SHP77 (cell line): ENCODE results near the gene RGS14.

Source experiments
- DNase-seq, 2 experiments: peaks; one replicate each; lab custom pipeline; 2025; lab: John Stamatoyannopoulos, UW

RGS14 gene, protein sequence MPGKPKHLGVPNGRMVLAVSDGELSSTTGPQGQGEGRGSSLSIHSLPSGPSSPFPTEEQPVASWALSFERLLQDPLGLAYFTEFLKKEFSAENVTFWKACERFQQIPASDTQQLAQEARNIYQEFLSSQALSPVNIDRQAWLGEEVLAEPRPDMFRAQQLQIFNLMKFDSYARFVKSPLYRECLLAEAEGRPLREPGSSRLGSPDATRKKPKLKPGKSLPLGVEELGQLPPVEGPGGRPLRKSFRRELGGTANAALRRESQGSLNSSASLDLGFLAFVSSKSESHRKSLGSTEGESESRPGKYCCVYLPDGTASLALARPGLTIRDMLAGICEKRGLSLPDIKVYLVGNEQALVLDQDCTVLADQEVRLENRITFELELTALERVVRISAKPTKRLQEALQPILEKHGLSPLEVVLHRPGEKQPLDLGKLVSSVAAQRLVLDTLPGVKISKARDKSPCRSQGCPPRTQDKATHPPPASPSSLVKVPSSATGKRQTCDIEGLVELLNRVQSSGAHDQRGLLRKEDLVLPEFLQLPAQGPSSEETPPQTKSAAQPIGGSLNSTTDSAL

DNA sequence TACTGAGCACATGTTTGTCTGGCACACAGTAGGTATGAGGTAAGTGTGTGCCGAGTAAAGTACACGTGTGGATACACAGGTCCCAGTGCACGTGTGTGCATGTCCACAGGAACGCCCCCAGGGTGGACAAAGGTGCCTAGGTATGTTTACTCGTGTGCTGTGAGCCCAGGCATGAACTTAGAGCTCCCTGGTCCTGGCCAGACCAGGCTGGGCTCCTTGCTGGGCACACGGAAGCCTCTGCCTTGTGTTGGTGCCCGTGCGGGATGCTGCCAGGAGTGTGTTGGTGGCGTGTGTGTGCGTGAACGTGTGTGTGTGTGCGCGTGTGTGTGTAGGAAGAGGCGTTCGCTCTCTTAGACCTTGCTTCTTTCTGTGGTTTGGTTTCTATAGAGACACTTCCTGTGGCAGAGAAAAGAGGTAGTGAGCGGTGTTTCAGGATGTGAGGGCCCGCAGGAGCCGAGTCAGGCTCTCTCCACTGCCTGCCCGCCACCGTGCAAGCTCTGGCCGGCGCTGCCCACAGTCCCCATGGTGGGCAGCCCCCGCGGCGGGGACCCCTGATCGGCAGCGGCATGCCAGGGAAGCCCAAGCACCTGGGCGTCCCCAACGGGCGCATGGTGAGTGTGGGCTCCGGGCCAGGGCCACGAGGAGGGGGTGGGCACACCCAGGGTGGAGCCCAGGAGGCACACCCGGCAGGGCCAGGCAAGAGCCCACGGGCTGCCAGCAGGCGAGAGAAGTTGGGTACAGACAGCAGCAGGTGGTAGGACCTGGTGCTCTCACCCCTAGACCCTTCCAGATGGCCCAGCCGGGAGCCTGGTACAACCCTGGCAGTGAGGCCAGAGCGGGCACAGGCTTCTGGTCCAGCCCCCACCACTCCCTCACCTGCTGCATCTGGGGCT is at the start of gene RGS14:
Gene RGS14, plus strand, starts transcription at position 466 of the 893 bp plus-strand sequence. Its CDS starts 101 bp downstream, at position 567.
- no peak for DNase-seq

DNA sequence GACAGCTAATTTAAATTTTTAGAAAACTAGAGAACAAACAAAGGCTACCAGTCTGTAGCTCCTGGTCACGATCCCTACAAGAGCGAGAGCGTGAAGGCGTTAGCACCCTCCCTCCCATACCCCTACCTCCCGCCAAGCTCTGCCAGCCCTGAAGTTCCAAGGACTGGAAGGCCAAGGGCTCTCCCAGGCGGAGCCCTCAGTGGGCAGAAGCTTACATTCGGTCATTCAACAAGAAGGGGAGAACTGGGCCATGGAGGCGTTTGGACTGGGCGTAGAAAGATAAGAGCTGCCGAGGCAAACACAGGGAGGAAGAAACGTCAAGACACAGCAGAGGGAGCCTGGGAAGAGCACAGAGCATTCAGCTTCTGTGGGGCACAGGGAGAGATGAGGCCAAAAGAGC is 49.0 kb upstream of the RGS14 start:
- no peak for DNase-seq

DNA sequence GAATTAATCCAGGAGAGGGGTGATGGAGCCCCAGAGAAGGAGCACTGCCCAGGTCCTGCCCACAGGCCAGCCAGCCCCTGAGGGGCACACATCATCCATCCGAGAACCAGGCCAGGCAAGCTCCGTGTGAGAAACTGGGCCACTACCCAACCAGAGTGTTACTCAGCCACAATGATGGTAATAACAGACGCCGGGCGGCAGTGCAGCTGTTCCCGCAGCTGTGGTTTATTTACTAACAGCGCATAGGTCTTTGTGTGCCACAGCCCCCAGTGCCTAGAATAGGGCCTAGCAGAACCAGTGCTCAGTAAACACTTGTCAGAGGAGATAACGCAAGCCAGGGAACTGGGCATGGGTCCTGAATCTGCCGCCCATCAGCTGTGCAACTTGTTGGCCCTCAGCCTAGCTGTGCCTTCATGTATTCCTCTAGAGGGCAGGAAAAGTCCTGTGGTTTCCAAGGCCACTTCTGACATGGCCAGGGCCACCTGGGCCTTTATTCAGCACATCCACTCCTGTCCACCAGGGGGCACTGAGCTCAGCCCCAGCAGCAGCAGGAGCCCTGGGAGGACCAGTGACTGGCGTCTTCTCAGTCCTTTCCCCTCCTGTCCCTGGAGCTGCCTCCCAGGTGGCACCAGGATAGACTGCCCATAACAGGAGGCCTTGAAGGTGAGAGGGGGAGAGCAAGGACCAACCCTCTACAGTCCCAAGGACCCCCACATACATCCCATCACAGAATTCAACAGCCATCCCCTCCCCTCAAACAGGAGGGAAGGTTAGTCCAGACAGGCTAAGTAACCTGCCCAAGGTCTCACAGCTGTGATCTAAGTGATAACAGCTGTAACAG is 48.2 kb upstream of the RGS14 start:
- DNase-seq = peak; percentile 75 to 83

DNA sequence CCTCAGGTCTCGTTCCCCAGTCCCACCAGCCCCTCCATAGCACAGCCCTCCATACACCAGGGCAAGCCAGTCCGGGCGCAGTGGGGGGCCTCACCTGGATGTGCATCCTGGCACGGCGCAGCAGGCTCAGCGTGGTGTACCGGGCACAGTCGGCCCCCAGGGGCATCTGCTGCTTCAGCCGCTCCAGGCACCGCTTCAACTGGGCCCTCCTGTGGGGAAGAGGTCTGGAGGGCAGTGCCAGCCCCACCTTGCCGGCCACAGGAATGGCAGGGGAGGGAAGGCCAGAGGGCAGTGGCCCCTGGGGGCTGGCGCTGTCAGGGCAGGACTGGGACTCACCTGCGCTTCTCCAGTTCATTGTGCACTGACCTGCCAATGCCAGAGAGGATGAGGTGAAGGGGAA is 47.4 kb upstream of the RGS14 start:
- no peak for DNase-seq

DNA sequence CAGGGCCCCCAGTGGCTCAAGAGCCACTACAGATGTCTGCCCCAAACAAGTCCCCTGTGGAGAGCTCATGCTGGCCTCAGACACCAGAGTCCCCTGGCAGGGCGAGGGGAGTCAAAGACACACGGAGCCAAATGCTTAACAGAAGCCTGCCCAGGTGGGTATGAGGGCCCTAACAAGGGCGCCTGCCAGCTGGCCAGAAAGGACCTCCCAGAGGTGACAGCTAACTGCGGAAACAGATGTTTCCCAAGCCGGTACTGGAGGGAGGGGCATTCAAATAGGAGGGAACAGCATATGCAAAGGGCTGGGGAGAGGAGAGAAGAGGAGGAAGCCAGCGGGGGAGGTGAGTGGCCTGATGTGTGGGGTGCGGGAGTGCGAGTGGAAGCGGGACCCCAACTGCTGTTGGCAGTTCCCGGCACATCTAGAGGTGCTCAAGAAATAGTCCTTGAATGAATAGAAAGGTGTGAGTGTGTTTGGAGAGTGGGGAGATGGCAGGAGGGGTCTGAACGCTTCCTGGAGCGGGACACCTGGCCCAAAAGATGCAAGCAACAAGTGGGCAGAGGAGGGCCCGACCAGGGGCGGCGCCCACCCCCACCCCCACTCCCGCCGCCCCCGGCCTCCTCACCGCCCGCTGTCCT is 46.9 kb upstream of the RGS14 start:
- peak in 1 of 2 experiments; percentile 22 for DNase-seq

DNA sequence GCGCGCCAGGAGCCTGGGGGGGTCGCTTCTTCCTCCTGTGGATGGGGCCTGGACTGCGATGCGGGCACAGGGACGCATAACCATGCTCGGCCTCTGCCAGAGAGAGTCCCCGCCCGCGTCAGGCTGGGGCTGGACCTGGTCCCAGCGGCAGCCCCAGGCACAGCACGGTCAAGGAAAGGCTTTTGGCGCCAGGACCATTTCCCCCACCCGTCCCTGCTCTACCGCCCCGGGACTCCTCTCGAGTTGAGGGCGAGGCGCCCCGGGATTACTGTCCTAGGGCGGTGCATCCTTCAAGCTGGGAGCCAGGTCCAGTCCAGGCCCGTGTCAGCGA is 46.4 kb upstream of the RGS14 start:
- DNase-seq = no peak

DNA sequence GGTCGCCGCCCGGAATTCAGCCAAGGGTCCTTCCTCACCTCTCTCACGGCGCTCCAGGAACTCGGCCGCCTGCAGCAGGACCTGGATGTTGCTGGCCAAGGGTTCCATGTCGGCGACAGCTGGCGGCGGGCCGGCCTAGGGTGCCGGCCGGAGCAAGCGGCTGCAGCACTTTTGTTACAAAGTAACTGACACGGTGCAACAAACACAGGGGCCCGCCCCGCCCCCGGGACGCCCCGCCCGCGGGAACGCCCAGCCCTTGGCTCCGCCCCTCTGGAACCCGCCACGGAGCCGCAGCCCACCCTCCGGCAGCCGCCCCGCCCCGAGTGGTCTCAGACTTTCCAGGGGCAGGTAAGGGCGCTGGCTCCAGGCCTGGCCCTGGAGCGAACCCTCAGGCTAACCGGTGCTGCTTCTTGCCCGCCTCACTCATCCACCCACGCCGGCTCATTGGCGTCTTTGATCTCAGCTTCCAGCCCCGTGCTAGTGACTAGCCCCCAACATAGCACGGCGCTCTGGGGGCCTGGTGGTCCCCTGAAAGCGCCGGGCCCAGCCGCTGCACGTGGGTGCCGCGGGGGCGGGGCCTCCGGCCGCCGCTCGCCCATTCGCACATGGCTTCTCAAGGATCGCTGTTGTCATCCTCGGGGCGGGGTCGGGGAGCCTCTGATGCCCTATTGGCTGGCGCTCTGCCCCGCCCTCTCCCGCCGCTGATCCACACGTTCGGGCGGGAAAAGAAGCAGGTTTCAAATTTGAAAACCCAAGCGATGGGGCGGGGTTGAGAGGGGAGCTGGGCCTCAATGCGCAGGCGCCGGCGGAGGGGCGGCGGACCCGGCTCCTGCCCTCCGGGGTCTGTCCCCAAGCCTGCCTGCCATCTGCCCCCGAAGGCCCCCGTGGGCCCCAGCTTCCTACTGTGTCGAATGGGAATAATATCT is 45.7 kb upstream of the RGS14 start, which contains the start of gene MXD3:
Gene MXD3, minus strand, starts transcription at position 176 of the 926 bp plus-strand sequence. Its CDS starts 68 bp downstream, at position 108.
- peak; percentile 94 for DNase-seq

DNA sequence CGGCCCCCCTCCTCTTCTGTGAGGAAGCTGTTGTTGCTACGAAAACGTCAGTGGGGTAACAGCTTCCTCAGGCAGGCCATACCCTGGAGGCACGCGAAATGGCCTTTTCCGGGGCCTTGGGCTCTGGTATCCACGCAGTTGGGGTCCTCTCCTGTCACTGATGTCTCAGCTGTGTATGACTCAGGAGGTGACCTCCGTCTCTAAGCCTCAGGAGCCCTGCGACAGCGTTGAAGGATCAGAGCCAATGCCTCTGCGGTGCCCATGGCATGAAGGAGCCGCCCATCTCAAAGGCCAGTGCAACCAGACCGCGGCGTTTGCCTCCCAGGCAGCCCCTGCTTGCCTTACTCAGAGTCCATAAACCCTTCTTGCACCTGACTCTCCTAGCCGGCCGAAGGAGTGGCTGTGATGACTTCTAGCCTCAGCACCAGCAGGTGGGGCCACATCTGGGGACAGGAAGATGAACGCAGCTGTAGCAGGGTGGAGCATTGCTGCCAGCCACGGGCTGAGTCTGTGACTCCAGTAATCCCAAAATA is 45.0 kb upstream of the RGS14 start:
- peak in 1 of 2 experiments; percentile 34 for DNase-seq

DNA sequence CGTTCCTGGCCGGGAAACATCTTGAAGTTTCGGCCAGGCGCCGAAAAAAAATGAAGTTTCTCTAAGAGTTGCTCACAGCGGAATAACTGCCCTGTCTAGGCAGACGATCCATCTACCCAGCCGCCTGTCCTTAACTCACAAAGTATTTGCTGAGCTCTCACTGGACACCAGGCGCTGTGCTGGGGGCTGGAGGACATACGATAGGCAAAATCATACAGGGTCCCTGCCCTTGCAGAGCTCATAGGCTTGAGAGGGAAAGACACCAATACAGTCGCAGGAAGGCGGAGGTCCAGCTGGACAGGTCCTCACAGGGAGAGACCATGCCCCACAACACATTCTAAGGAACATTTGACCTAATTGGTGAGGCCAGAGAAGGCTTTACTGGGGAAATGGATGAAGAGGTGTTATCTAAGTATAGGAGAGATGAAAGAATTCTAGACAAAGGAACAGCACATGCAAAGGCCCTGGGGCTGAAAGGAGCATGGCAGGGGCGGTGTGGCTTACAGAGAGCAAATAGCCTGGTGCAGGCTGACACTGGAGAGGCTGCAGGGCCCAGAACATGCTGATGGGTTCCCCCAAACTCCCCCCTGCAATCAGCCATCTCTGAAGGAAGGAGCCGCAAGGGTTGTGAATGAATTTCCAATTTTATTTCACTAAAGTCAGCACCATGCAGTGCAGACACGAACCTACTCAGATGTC is 44.0 kb upstream of the RGS14 start:
- no peak for DNase-seq

DNA sequence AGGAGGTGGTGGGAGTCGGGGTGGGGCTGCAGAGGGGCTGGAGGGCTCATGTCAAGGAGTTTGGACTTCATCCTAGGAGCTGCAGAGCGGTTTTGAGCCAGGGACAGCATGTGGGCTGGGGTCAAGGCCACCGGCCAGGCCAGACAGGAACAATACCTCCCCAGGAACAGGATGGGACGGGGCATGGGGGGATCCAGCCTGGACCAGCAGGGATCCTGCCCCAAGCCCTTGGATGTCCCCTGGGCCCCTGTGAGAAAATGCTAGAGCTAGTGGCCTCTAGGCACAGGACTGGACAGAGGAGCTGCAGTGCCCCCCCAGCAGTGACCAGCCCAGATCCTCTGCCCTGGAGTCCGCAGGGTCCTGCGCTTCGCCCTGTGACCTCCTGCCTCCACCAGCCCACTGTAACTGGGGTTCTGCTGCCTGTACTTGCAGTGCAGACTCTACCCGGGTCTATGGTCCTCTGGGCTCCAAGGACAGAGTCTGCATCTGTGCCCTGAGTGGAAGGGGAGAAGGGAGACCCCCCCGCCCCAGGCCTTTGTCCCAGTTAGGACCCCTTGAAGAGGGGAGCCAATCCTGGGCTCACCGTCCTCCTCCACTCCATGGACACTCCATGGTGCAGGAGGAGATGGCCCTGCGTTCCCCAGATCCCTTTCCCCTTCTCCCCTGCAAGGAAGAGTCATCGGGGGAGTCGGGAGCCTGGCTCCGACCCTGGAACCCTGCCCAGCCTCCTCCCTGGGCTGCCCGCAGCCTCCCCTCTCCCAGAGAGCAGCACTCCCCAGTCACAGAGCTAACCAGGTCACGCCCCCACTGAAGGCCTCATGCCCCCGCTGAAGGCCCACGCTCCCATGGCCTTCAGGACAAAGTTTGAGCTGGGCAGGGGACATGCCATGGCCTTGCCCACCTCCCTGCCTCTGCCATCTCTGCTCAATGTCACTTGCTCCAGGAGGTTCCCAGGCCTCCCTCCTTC is 43.1 kb upstream of the RGS14 start:
- DNase-seq = no peak

DNA sequence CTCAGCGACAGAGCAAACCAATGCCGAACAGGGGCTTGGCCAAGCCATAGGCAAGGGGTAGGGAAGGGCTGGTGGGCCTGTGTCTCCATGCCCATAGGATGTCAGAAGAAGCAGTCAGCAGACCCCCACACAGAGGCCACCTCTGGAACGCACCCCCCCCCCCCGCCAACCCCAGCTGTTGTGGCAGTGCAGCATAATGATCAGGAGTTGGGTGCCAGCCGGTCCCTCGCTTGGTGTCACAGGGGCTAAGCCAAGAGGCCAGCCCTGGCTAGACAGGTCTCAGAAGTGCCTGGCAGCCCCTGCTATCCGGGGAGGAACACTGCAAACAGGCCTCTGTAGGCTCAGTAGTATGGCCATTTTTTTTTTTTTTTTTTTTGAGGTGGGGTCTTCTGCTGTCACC is 42.3 kb upstream of the RGS14 start:
- DNase-seq = no peak

DNA sequence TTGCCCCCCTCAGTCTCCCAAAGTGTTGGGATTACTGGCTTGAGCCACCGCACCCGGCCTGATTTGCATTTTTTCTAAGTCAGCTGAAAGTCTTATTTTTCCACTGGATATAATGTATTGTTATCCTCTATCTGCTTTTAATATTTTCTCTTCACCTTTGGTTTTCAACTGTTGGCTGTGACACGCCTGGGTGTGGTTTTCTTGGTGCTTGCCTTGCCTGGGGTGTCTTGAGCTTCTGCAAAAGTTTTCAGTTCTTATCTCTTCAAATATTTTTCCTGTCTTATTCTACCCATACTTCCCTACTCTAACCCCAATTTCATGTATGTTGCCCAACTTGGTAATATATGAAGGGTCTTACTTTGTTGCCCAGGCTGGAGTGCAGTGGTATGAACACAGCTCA is 41.7 kb upstream of the RGS14 start:
- DNase-seq = no peak

DNA sequence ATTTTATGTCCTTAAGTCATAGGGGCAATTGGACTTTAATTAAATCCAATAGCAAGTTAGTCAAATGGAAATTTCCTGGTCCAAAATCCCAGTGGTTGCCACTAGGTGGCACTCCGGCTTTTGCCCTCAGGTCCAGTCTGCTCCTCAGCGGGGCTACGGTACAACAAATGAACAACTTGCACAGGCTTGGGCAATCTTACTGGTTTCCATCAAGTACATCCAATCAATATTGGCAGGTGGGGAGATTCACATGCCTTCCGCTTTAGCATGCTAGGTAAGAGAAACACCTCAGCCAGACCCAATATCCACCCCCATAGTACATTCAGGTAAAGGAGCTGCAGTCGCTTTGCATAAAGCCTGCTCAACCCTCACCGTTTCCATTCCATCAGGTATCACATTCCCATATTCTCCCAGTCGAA is 39.8 kb upstream of the RGS14 start:
- peak; percentile 25 to 61 for DNase-seq

DNA sequence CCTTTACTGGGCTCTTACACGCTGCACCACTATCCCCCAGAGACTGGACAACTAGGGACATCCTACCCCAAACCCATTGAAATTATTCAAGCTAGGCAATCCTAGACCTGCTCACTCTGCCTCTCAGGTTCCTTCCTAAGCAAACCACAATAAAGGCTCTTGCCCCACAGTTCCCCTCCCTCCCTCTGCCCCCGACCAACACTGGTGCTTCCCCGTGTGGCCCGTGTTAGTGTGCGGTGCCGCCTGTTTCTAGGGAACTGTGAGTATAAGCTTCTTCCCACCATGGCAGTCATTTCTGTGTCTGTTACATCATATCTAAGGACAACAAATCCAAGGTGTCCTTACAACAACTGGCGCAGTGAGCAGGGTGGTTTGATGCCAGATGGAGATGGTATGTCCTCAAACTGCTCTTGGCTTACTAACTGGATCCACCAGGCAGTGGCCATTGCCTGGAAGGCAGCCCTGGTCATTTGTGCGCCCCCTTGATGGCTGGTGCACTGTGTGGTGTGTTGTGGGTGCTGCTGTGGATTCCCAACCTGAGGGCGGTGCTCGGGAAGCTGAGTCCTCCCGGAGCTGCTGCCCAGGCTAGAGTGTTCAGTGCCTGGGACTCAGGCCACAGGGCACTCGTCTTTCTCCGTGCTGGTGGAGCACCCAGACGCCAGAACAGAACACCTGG is 37.7 kb upstream of the RGS14 start:
- DNase-seq = no peak

DNA sequence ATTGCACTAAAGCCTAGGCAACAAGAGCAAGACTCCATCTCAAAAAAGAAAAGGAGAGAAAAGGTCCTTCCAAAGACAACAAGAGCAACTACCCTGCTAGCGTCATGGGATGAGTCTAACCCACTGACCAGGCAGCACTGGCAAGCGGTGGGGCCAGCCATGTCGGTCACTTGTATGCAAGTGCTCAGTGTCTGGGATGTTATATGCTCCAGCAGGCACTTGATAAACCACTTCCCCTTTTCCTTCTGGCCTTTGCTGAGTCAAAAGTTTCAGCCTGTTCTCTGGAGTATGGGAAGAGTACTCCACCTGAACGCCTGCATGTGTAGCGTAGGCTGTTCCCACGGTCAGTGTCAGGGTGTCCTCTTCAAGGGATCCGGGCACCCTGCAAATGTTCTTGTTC is 36.8 kb upstream of the RGS14 start:
- DNase-seq = no peak

DNA sequence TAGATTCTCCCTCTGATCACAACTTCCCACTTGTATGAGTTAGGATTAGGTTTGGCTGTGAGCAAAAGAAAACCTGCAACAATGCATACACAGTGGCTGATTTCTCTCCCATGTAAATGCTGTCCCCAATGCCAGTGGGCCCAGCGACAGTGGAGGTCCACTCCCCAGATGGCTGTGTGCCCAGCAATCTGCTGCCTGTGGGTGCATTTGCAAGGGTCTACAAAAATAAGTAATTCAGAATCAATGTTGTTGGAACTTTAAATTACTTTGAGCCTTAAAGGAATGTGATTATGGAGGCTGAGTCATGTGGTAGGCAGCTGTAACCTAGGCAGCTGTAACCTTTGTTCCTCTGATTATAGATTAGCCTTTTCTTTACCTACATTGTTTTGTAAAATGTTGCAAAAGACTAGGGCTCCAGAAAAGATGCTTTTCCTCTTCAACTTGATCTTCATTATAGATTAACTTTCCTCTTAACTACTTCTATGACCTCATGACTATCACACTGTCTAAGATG is 31.8 kb upstream of the RGS14 start:
- no peak for DNase-seq
